NCI-H2081 (cell line): Measurements from ENCODE around the gene TTF1.
"Not testable (repeated sequence)": the region's sequence is repeated elsewhere in the genome, so short reads cannot be mapped to it uniquely, and the experiment has no call there.

ENCODE experiments used
- DNase-seq, 2 experiments: peaks; one replicate each; lab custom pipeline; 2025; lab: John Stamatoyannopoulos, UW

TTF1 gene

GRCh38 chr9:132411091-132411508, 4.5 kb upstream of the TTF1 start:
- DNase-seq, result peak; percentile 80 to 84

- no peak for DNase-seq
These were observed 4.0 kb upstream of the TTF1 start for GRCh38 chr9:132410642-132411041.

GRCh38 chr9:132409828-132410528, 3.3 kb upstream of the TTF1 start, which contains the start of gene CFAP77:
Gene CFAP77 (plus strand): TSS chr9:132410211. CDS start chr9:132410272, 61 bp downstream.
- peak in 1 of 2 experiments; percentile 49 for DNase-seq

DNA sequence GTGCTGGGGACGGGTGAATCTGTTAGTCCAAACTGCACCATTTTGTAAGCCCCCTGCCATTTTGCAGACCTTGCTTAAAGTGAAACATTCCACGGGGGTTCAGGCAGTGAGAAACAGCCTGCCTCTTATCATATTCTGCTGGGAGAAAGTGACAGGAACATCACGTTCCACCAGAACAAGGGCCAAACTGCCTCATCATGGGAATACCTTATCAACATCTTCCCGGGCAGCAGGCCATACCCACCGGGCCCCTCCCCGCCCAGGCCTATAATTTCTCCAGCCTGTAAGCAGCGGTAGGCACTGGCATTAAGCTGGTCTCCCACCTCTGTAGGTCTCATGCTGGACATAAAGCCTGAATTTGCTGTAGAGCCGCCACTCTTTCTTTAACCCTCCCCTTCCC, 1.9 kb upstream of the TTF1 start:
- DNase-seq, result no peak

DNA sequence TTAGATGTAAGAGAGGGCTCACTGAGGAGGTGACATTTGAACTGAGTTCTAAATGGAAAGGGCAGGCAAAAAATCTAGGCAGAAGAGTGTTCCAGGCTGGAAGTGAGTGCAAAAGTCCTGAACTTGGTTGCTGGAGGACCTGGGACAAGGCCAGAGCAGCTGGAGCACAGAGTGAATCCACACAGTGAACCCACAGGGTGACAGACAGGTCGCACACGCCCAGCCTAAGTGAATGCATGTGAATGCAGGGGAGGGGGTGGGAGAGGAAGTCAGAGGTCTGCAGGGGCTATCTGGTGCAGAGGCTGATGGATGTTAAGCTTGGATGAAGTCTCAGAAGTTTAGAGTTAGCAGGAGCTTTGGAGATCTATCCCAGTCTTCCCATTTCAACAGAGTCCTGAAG, 556 bp upstream of the TTF1 start:
- DNase-seq, result no peak

GRCh38 chr9:132404228-132404881, 2.3 kb downstream of the TTF1 start:
- DNase-seq, result no peak

DNA sequence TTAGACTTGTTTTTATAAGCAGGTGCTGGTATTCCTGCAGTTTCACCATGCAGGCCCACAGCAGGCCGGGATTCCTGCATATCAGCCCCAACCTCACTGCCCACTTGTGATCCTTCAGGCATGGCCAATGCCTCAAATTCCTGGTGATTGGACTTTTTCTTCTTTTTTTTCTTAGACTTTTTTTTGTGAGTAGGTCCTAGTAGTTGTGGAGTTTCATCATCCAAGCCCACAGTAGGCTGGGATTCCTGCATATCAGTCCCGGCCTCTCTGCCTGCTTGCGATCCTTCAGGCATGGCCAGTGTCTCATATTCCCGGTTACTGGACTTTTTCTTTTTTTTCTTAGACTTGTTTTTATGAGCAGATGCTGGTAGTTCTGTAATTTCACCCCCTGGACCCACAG, 4.8 kb downstream of the TTF1 start:
- DNase-seq, result no peak

GRCh38 chr9:132395560-132395959, 11.1 kb downstream of the TTF1 start:
- DNase-seq, result no peak

GRCh38 chr9:132391449-132391848, 15.2 kb downstream of the TTF1 start:
- DNase-seq, result no peak

- no peak for DNase-seq
These were observed 15.7 kb downstream of the TTF1 start for GRCh38 chr9:132390966-132391365.

- no peak for DNase-seq
These were observed 19.5 kb downstream of the TTF1 start for GRCh38 chr9:132387133-132387532.

DNA sequence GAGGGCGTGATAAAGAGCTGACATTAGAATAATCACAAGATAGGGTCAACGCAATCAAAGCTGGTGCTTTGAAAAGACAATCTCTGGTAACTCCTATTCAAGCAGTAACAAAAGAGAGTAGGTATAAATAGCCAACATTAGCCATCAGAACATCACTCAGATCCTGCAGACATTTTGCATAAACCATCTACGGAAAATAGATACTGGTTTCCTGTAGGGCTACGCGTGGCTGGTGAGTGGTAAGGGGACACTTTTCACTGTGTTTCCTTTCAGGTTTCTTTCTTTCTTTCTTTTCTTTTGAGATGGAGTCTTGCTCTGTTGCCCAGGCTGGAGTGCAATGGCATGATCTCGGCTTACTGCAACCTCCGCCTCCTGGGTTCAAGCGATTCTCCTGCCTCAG, 22.3 kb downstream of the TTF1 start:
- no peak for DNase-seq

- DNase-seq, result no peak
These were observed 23.2 kb downstream of the TTF1 start for GRCh38 chr9:132383462-132383883.

- no peak for DNase-seq
These were observed 24.6 kb downstream of the TTF1 start for GRCh38 chr9:132381966-132382541.

DNA sequence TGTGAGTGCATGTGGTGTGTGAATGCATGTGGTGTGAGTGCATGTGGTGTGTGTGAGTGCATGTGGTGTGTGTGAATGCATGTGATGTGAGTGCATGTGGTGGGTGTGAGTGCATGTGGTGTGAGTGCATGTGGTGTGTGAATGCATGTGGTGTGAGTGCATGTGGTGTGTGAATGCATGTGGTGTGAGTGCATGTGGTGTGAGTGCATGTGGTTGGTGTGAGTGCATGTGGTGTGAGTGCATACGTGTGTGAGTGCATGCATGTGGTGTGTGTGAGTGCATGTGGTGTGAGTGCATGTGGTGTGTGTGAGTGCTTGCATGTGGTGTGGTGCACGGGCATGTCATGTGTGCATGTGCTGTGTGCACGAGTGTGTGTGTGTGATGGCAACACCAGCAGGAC, 28.2 kb downstream of the TTF1 start:
- DNase-seq, result not testable (repeated sequence)

DNA sequence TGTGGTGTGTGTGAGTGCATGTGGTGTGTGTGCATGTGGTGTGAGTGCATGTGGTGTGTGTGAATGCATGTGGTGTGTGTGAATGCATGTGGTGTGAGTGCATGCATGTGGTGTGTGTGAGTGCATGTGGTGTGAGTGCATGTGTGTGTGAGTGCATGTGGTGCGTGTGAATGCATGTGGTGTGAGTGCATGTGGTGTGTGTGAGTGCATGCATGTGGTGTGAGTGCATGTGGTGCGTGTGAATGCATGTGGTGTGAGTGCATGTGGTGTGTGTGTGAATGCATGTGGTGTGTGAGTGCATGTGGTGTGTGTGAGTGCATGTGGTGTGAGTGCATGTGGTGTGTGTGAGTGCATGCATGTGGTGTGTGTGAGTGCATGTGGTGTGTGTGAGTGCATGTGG, 28.9 kb downstream of the TTF1 start:
- DNase-seq, result not testable (repeated sequence)

DNA sequence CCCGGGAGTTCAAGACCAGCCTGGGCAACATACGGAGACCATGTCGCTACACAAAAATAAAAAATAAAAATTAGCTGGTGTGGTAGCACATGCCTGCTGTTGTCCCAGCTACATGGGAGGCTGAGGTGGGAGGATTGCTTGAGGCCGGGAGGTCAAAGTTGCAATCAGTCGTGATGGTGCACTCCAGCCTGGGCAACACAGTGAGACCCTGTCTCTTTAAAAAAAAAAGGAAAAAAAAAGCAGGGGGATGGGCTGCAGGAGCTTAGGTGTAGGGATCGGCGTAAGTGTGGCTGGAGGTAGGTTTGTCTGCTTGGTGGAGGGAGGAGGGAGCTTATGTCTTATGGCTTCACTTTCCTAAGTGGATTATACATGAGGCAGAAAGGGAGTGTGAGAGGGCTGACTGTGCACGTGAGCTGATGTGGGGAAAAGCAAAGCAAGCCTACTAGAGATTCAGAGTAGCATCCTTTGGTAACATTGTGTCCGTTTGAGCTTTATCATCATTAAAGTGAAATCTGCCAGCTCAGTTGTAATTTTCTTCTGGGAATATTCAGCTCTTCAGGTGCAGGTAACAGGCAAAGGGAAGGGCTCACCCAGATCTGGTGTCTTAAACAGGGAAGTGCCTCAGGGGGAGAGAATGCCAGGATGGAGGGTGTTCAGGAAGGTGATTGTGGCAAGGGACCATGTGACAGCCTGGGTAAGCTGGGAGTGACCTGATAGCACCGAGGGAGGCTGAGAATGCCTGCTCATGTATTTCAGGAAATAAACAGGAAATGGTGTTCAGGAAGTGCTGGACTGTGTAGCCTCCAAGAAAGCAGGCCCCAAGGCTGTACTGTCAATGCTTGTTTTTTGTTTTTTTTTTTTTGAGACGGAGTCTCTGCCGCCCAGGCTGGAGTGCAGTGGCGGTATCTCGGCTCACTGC, 34.2 kb downstream of the TTF1 start:
- no peak for DNase-seq

GRCh38 chr9:132370592-132370991, 36.0 kb downstream of the TTF1 start:
- DNase-seq, result no peak

DNA sequence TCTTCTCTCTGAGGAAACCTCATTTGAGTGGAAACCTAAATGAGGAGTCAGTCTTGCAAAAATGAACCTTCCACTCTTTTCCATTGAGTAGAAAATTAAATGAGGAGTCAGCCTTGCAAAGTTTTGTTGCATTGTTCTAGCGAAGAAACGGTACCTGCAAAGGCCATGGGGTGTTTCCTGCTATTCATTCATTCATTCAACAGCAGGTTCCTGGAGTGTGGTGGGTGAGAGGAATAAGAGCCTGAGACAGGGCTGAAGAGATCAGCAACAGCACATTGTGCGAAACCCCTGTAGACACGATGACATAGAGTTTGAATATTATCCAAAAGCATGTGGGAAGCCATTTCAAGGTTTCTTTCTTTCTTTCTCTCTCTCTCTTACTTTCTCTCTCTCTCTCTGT, 37.2 kb downstream of the TTF1 start:
- DNase-seq, result no peak

GRCh38 chr9:132367613-132368313, 38.9 kb downstream of the TTF1 start:
- no peak for DNase-seq

DNA sequence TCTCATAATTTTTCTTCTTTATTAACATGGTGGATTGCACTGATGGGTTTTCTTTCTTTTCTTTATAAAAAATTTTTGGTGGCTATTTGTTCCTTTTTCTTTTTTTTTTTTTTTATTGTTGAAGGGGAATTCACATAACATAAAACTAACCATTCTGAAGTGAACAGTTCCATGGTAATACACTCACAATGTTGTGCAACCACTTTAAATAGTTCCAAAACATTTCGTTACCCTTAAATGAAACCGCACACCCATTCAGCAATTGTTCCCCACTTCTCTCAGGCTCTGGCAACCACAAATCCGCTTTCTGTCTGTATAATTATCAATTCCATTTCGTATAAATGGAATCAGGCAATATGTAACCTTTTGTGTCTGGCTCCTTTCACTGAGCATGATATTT, 40.2 kb downstream of the TTF1 start:
- no peak for DNase-seq

DNA sequence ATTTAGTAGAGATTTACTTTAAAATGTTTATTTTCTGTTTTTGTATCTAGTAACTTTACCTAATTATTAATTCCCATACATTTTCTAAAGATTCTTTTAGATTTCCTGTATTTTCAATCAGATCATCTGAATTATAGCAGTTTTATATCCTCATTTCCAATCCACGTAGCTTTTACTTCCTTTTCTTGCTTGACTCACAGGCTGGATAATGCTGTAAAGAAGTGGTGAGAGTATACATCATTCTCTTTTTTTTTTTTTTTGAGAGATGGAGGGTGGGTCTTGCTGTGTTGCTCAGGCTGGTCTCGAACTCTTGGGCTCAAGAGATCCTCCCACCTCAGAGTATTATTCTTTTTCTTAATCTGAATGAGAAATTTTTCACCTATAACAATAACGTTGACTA, 40.7 kb downstream of the TTF1 start:
- no peak for DNase-seq
